ENCODE data around the gene KIAA0040.

The KIAA0040 gene

GRCh38 chr1:175145899-175146528 lies 46.6 kb downstream of the KIAA0040 start:
- in situ Hi-C loops (cut with MboI; ENCODE audit: low sequenced_read_pairs): no loop called here

- in situ Hi-C loops (cut with MboI; ENCODE audit: low sequenced_read_pairs): no loop called here
Observed at GRCh38 chr1:175138579-175138978, 54.0 kb downstream of the KIAA0040 start.

GRCh38 chr1:175137369-175137768 lies 55.2 kb downstream of the KIAA0040 start:
- in situ Hi-C loops (cut with MboI; ENCODE audit: low sequenced_read_pairs): no loop called here

- in situ Hi-C loops (cut with MboI; ENCODE audit: low sequenced_read_pairs): no loop called here
Observed at GRCh38 chr1:175136246-175136645, 56.3 kb downstream of the KIAA0040 start.

- in situ Hi-C loops (cut with MboI; ENCODE audit: low sequenced_read_pairs): no loop called here
Observed at GRCh38 chr1:175134500-175134899, 58.1 kb downstream of the KIAA0040 start.

GRCh38 chr1:175133673-175134435 lies 58.7 kb downstream of the KIAA0040 start:
- in situ Hi-C loops (cut with MboI; ENCODE audit: low sequenced_read_pairs): no loop called here

- in situ Hi-C loops (cut with MboI; ENCODE audit: low sequenced_read_pairs): no loop called here
Observed at GRCh38 chr1:175132436-175132835, 60.1 kb downstream of the KIAA0040 start.

GRCh38 chr1:175131095-175131494 lies 61.5 kb downstream of the KIAA0040 start:
- in situ Hi-C loops (cut with MboI; ENCODE audit: low sequenced_read_pairs): no loop called here

GRCh38 chr1:175130649-175131045 lies 61.9 kb downstream of the KIAA0040 start:
- in situ Hi-C loops (cut with MboI; ENCODE audit: low sequenced_read_pairs): no loop called here

GRCh38 chr1:175129997-175130648 lies 62.5 kb downstream of the KIAA0040 start:
- in situ Hi-C loops (cut with MboI; ENCODE audit: low sequenced_read_pairs): no loop called here

GRCh38 chr1:175129644-175129996 lies 63.0 kb downstream of the KIAA0040 start:
- in situ Hi-C loops (cut with MboI; ENCODE audit: low sequenced_read_pairs): no loop called here

- in situ Hi-C loops (cut with MboI; ENCODE audit: low sequenced_read_pairs): no loop called here
Observed at GRCh38 chr1:175129182-175129581, 63.4 kb downstream of the KIAA0040 start.

- in situ Hi-C loops (cut with MboI; ENCODE audit: low sequenced_read_pairs): no loop called here
Observed at GRCh38 chr1:175128523-175128922, 64.1 kb downstream of the KIAA0040 start.

GRCh38 chr1:175127565-175127964 lies 65.0 kb downstream of the KIAA0040 start:
- in situ Hi-C loops (cut with MboI; ENCODE audit: low sequenced_read_pairs): no loop called here

GRCh38 chr1:175126347-175126746 lies 66.2 kb downstream of the KIAA0040 start:
- in situ Hi-C loops (cut with MboI; ENCODE audit: low sequenced_read_pairs): no loop called here

GRCh38 chr1:175124861-175125260 lies 67.7 kb downstream of the KIAA0040 start:
- in situ Hi-C loops (cut with MboI; ENCODE audit: low sequenced_read_pairs): no loop called here

- in situ Hi-C loops (cut with MboI; ENCODE audit: low sequenced_read_pairs): no loop called here
Observed at GRCh38 chr1:175120511-175120910, 72.1 kb downstream of the KIAA0040 start.

- in situ Hi-C loops (cut with MboI; ENCODE audit: low sequenced_read_pairs): no loop called here
Observed at GRCh38 chr1:175118375-175119367, 73.9 kb downstream of the KIAA0040 start.

GRCh38 chr1:175116903-175117302 lies 75.7 kb downstream of the KIAA0040 start:
- in situ Hi-C loops (cut with MboI; ENCODE audit: low sequenced_read_pairs): no loop called here

GRCh38 chr1:175116210-175116798 lies 76.3 kb downstream of the KIAA0040 start:
- in situ Hi-C loops (cut with MboI; ENCODE audit: low sequenced_read_pairs): no loop called here
